ENCODE results near the gene IDH3B. TPM values are rescaled to one million over a fixed set of nuclear protein-coding genes. Genes with fewer than 3 reads are reported as not detected.

The IDH3B gene
- total and polyA plus RNA-seq, 2 of the 13 experiments (the other 11 are each of a cell fraction or from before 2014, with no cell fraction given) = 215 to 254 TPM

- FAIRE-seq = no peak
- WGBS (ENCODE audit: low lambda C conversion rate) = 16% methylated on average over 4 of the region's 4 CpGs
- H3K79me2 ChIP-seq (ENCODE audit: insufficient read depth, low read length) = no peaks in the 10 kb centered on the region
- H3K27me3 ChIP-seq (ENCODE audit: control insufficient read depth in 1 of 2, insufficient read depth in 2 of 2, low read length in 2 of 2) = peaks cover 35 to 84% of the 10 kb centered on the region in 2 experiments
- no peaks in the 10 kb centered on the region for H3K9me3 ChIP-seq (ENCODE audit: low read length)
- peak; percentile 96 for TF ChIP-seq ESRRA (CRISPR knock-in tag; IDR thresholded peaks at IDR 0.05; ENCODE audit: low read depth)
- no peak for TF ChIP-seq ZNF580 (CRISPR knock-in tag; IDR thresholded peaks at IDR 0.05; ENCODE audit: borderline replicate concordance, low read depth)
- H3K27ac ChIP-seq (ENCODE audit: extremely low read length, insufficient read depth, low read length) = no peak overlapping the region
- intact Hi-C loops (cut with micrococcal nuclease; ENCODE audit: unreplicated experiment) (no loop called here), in situ Hi-C loops (cut with HindIII; ENCODE audit: extremely low pct_ligation_motif_present, low pct_unique_long_range_greater_than_20kb) (no loop called here)
- peaks cover 8% of the 10 kb centered on the region; the same call in 1 of the 2 replicates for H4K20me1 ChIP-seq (ENCODE audit: insufficient read depth, low read length)
- no peak overlapping the region for H3K4me3 ChIP-seq (replicated peaks in 1 of 3; ENCODE audit: insufficient read depth in 1 of 3, low read depth in 2 of 3, low read length in 3 of 3)
- no peak overlapping the region for H3K9ac ChIP-seq (ENCODE audit: insufficient read depth, low read depth, low read length)
- no peak overlapping the region for H3K4me2 ChIP-seq (ENCODE audit: low read depth, low read length)
- CTCF ChIA-PET (ENCODE audit: low intra/inter-chr PET ratio, low total read pairs) = no interaction called here
- no TSS peak for BruUV-seq (replicated peaks)
- DNase-seq (ENCODE audit: low spot score) = no peak
- POLR2A ChIA-PET = no interaction called here
- no peak overlapping the region for H2AFZ ChIP-seq (ENCODE audit: low read length)
- H3K4me1 ChIP-seq (ENCODE audit: insufficient read depth, low read length) = peaks cover 18% of the 10 kb centered on the region; the same call in 1 of the 2 replicates
- ATAC-seq = peak; percentile 42
- H3K36me3 ChIP-seq (replicated peaks in 1 of 2; ENCODE audit: control insufficient read depth in 1 of 2, insufficient read depth in 2 of 2, low read length in 2 of 2) = no peaks in the 10 kb centered on the region
Observed at GRCh38 chr20:2698912-2699311, 34.9 kb upstream of the IDH3B start.

- no peak overlapping the region for H3K4me3 ChIP-seq (replicated peaks in 1 of 3; ENCODE audit: insufficient read depth in 1 of 3, low read depth in 2 of 3, low read length in 3 of 3)
- in situ Hi-C loops (cut with HindIII; ENCODE audit: extremely low pct_ligation_motif_present, low pct_unique_long_range_greater_than_20kb) (no loop called here), intact Hi-C loops (cut with micrococcal nuclease; ENCODE audit: unreplicated experiment) (no loop called here)
- no peak overlapping the region for H3K27ac ChIP-seq (ENCODE audit: extremely low read length, insufficient read depth, low read length)
- peaks cover 10% of the 10 kb centered on the region; the same call in 1 of the 2 replicates for H4K20me1 ChIP-seq (ENCODE audit: insufficient read depth, low read length)
- 9% methylated on average over 4 of the region's 4 CpGs for WGBS (ENCODE audit: low lambda C conversion rate)
- no peak for ATAC-seq
- no peak overlapping the region for H2AFZ ChIP-seq (ENCODE audit: low read length)
- peaks cover 39 to 84% of the 10 kb centered on the region in 2 experiments for H3K27me3 ChIP-seq (ENCODE audit: control insufficient read depth in 1 of 2, insufficient read depth in 2 of 2, low read length in 2 of 2)
- H3K79me2 ChIP-seq (ENCODE audit: insufficient read depth, low read length) = no peaks in the 10 kb centered on the region
- POLR2A ChIA-PET = no interaction called here
- no peak for FAIRE-seq
- no TSS peak for BruUV-seq (replicated peaks)
- no peak for DNase-seq (ENCODE audit: low spot score)
- H3K4me2 ChIP-seq (ENCODE audit: low read depth, low read length) = no peak overlapping the region
- no peak for TF ChIP-seq SRF (IDR thresholded peaks at IDR 0.05; ENCODE audit: low read depth, low read length)
- no peak for TF ChIP-seq ZNF431 (CRISPR knock-in tag; IDR thresholded peaks at IDR 0.05; ENCODE audit: borderline replicate concordance, low read depth)
- no peak for TF ChIP-seq ZNF614 (CRISPR knock-in tag; IDR thresholded peaks at IDR 0.05; ENCODE audit: borderline replicate concordance)
- no peak for TF ChIP-seq ZEB1 (IDR thresholded peaks at IDR 0.05; ENCODE audit: insufficient replicate concordance, low read depth)
- no peak for TF ChIP-seq NFYB (CRISPR knock-in tag; IDR thresholded peaks at IDR 0.05)
- no peak for TF ChIP-seq NFIC (IDR thresholded peaks at IDR 0.05; ENCODE audit: low read length)
- no peak for TF ChIP-seq AKAP8 (CRISPR knock-in tag; IDR thresholded peaks at IDR 0.05)
- no peak for TF ChIP-seq ZBTB3 (CRISPR knock-in tag; IDR thresholded peaks at IDR 0.05; ENCODE audit: borderline replicate concordance, low read depth)
- H3K9ac ChIP-seq (ENCODE audit: insufficient read depth, low read depth, low read length) = no peak overlapping the region
- no peaks in the 10 kb centered on the region for H3K36me3 ChIP-seq (replicated peaks in 1 of 2; ENCODE audit: control insufficient read depth in 1 of 2, insufficient read depth in 2 of 2, low read length in 2 of 2)
- CTCF ChIA-PET (ENCODE audit: low intra/inter-chr PET ratio, low total read pairs) = no interaction called here
- H3K9me3 ChIP-seq (ENCODE audit: low read length) = no peaks in the 10 kb centered on the region
- H3K4me1 ChIP-seq (ENCODE audit: insufficient read depth, low read length) = peaks cover 18% of the 10 kb centered on the region; the same call in 1 of the 2 replicates
Observed at GRCh38 chr20:2698186-2698817, 34.3 kb upstream of the IDH3B start.

All from HepG2 (cell line).